GM19395 (cell line): Measurements from ENCODE around the gene MARCHF9.
"Not testable (repeated sequence)": the region's sequence is repeated elsewhere in the genome, so short reads cannot be mapped to it uniquely, and the experiment has no call there.

Source experiments
- ATAC-seq: cut with Tn5 transposase; IDR thresholded peaks from one replicate; pipeline ENCODE4 v1.9.1; 2021; ENCODE audit warnings: mild to moderate bottlenecking, moderate library complexity; ENCODE audit not compliant: unreplicated experiment

Gene MARCHF9

DNA sequence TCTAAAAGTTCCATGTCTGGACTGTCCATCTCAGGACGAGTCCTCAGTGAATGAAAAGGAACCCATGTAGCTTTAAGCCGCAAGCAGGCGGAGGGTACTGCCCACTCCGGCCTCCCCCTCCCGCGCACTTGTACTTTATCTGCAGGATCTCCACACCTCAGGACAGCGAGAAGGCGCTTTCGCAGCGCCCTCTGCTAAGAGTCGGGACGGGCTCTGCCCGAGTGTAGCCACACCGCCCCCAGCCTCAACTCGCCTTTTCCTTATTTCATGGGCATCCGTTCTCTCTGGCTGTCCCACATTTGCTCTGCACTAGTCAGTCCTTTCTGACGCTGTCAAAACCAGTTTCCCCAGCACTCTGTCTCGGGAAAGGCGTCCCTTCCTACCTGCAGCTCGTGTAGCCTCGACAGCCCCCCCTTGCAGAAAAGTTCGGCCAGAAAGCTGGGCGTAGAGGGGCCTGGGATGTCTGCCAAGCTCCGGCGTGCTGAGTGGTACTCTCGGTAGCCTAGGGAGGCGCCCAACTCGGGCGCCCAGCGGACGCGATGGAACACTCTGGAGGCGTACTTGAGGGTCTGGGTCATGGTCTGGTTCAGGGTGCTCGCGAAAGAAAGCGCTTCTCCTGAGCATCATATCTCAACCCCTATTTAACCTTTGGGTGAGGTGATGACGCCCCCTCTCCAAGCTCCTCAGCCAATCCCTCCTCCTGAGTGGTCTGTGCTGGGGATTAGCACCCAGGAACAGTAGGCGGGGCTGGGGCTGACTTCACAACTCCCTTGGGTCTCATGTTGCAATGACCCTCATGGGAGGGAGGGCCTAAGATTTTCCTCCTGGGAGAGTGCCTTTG is 11.8 kb downstream of the MARCHF9 start, which contains the start of gene CYP27B1:
Gene CYP27B1 (minus strand): TSS at position 615 of the 841 bp plus-strand sequence. CDS start 37 bp downstream, at position 578.
- ATAC-seq: no peak

DNA sequence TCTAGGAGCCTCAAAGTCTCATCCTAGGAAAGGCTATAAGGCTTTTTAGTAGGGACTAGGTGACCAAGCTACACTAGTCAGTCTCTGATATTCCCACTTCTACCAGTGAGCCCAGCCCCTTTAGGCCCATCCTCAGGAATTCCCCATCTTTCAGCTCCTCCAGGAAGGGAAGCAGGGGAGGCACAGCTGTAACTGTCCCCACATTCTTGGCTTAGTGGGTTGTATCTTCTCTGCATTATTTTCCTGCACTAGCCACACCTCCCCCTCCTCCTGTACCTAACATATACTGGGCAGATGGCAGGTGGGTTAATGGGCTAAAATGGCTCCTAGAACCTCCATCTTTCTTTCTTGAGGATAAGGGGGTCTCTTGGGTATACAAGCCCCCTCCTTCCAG is 12.4 kb downstream of the MARCHF9 start:
- ATAC-seq: no peak

DNA sequence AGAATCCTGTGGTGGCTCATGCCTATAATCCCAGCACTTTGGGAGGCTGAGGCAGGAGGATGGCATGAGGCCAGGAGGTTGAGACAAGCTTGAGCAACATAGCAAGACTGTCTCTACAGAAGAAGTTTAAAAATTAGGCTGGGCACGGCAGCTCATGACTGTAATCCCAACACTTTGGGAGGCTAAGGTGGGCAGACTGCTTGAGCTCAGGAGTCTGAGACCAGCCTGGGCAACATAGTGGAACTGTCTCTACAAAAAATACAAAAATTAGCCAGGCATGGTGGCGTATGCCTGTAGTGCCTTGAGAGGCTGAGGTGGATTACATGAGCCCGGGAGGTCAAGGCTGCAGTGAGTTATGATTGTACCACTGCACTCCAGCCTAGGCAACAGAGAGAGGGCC is 13.0 kb downstream of the MARCHF9 start:
- no peak for ATAC-seq

DNA sequence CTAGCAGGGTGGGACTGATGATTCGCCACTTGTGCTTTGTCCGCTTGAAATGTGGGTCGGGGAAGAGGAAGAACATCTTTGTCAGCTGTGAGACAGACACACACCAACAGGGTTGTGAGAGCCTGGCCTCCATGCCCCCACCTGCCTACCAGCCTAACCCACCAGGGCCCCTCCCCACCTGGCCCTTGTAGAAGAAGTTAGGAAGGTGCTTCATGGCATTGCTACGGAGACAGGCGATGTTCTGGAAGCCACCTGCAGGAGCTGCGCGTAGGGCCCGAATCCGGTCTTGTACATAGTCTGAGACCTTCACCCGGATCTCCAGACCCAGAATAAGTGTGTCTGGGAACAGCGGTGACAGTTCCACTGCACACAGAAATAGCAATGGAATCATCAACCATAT is 14.7 kb downstream of the MARCHF9 start:
- ATAC-seq: no peak

DNA sequence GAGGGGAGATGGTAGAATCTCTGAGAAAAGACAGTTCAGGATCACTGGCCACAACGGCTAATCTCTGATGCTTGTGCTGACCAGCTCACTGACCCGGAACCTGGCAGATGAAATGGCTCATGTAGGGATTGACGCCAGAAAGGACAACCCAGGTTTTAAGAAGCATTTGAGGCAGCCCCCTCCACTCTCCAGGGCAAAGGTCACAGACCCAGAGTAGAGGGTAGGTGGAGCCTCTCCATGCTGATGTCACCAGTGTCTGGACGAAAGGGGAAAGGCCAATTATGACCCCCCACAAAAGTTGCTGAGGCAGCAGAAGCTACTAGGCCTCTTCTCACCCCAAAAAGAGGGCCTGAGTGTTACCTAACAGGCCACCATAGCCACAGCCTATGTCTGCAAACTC is 15.8 kb downstream of the MARCHF9 start:
- no peak for ATAC-seq

DNA sequence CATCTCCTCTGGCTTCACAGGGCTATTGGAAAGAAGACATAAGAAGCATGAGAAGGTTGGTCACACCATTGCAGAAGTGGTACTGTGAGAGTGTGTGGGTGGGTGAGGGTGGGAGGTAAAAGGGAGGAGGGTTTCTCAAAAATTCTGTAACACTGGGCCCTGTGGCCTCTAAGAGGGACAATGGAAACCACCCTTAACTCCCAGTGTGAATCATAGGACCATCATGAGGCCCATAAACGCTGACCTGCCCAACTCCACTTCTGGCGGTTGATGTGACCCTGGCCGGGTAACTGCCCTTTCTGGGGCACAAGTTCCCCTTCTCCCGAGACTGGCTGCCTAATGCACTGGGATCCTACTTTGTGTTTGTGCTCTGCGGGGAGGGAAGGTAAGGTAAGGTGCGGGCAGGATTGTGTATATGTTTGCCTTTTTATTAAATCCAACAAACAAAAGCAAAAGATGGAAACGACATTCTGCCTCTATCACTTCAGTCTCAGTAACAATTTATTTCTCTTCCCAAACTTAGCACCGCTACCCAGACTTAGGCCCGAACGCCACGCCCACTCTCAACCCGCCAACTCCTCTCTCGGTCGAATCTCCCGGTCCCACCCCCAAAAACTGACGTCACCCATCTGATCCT is 16.5 kb downstream of the MARCHF9 start:
- peak; percentile 89 for ATAC-seq

DNA sequence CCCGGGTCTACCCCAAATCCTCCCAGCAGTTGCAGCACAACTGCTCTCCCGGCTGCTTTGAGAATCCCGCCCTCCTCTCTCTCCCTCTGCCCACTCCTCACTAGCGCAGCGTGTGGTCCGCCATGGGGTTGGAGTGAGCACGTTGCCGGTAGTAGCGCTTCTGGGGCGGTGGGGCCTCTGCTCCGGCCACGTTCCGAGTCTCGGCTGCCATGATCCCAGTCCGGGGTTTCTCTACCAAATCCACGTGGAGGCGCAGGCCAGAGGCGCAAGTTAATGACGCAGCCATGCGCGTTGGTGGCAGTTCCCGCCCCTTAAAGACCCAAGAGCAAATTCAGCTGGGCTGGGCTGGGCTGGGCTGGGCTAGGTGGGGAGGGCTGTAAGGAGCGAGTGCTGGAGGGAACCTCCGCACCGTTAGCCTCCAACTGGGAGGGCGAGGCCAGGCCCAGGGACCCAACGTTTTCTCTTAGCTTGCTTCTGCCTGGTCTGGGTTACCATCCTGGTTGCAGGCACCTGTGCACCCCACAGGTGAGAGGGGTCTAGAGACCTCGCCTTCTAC is 17.0 kb downstream of the MARCHF9 start, which contains the start of gene METTL1:
Gene METTL1 (minus strand): TSS at position 233 of the 556 bp plus-strand sequence. CDS start 22 bp downstream, at position 211.
- ATAC-seq: peak; percentile 88

DNA sequence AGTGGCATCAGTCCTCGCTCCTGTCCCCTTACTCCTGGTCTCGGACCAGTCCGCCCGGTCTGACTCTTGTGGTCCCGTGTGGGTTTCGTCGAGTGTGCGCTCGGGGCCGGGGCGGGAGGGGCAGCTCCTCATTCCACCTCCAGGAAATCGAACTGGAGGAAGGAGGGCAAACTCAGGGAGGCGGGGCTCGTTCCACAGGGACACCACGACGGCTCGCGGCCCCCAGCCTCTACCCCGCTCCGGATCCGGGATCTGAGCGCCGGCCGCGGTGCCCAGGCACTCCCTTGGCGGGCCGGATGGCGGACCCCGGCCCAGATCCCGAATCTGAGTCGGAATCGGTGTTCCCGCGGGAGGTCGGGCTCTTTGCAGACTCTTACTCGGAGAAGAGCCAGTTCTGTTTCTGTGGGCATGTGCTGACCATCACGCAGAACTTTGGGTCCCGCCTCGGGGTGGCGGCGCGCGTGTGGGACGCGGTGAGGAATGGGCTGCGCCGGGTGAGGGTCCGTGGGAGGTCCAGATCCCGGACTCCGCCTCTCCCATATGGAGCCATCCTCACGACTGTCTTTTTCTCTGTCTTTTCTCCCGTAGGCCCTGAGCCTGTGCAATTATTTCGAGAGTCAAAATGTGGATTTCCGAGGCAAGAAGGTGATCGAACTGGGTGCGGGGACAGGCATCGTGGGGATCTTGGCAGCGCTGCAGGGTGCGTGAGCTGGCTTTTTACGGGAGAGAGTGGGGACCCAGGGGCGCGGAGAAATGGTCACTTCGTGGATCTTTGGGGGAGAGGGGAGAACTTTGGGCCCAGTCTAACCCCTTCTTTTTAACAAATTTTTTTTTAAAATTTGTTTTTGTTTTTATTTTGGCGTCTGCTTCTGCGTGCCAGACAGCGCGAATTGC is 17.8 kb downstream of the MARCHF9 start, which contains the start of gene EEF1AKMT3:
Gene EEF1AKMT3 (plus strand): TSS at position 186 of the 894 bp plus-strand sequence. CDS start 111 bp downstream, at position 297.
- ATAC-seq: peak; percentile 42

DNA sequence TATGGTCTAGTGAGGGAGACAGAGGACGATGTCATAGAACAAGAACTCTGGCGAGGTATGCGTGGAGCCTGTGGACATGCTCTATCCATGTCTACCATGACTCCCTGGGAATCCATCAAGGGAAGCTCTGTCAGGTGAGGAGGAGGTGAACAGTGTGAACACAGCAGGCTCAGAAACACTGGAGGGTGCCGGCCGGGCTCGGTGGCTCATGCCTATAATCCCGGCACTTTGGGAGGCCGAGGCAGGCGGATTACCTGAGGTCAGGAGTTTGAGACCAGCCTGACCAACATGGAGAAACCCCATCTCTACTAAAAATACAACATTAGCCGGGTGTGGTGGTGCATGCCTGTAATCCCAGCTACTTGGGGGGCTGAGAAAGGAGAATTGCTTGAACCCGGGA is 19.7 kb downstream of the MARCHF9 start:
- ATAC-seq: not testable (repeated sequence)

DNA sequence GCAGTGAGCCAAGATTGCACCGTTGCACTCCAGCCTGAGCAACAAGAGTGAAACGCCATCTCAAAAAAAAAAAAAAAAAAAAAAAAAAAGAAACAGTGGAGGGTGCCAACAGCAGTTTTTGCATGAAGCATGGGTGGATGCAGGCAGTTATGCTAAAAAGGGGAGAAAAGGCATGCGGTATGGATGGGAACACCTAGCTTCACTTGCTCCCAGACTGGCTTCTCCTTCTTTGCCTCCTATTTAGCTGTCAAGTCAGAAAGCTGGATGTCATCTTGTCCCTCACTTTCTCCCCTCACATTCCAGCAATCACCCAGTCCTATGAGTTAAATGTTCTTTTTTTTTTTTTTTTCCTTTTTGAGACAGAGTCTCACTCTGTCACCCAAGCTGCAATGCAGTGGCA is 20.1 kb downstream of the MARCHF9 start:
- ATAC-seq: no peak

DNA sequence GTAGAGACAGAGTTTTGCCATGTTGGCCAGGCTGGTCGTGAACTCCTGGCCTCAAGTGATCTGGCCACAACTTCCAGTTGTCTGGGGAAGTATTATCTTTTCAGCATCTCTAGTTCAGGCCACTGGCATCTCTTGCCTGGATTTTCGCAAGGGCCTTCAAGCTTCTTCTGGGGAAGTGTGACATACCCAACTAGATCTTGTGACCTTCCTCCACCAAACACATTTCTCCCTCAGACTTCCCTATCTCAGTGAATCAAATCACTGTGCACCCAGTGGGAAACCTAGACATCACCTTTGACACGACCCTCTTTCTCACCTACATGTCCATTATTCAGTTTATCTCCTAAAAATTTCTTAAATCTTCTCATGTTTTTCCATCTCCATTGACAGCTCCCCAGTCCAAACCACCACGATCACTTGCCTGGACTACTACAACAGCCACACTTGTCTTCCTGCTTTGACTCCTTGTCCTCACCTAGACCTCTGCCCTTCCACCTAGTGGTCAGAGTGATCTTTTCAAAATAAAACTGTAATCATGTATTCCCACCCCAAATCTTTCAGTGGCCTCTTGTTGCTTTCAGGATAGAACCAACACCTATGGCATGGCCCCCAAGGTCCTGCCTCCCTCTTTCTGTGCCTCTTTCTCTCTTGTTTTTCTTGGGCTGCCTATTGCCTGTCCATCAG is 20.8 kb downstream of the MARCHF9 start:
- ATAC-seq: no peak

DNA sequence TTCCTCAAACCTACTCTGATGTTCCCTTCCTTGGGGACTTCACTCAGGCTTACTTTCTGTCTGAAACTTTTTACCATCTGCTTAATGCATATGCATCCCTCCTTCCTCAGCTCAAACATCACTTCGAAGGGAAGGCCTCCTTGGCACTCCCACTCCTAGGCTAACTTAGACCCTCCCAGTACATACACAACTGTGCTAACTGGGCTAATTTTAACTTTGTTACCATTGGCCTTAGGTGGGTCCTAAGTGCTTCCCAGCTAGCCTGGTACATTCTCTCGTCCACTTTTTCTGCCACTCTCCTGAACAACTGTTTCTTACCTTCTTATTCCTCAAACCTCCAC is 21.3 kb downstream of the MARCHF9 start:
- no peak for ATAC-seq

DNA sequence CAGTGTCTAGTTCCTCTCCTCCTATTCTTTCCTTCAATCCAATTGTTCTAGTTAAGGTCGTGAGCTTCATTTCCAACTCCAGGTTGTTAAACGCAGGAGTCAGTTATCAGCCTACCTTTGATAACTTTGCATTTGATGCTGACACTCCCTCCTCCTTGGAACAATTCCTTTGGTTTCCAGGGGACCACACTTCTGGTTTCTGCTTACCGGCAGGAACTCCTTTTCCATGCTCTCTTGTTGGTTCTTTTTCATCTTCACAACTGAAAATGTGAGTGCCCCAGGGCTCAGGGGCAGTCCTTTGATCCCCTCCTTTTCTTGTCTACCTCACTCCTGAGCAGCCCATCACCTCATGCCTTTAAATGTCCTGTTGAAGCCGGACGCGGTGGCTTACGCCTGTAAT is 22.5 kb downstream of the MARCHF9 start:
- ATAC-seq: no peak

DNA sequence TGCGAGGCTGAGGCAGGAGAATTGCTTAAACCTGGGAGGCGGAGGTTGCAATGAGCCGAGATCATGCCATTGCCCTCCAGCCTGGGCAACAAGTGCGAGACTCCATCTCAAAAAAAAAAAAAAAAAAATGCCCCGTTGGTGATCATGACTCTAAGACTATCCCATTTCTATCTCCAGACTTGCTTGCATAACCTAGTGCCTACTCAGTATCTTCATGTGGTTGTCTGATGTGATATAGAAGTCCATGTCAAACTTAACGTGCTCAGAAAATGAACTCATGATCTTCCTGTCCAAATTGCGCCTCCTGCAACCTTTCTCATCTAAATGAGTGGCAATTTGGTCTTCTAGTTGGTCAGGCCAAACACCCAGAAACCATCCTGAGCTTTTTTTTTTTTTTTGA is 23.0 kb downstream of the MARCHF9 start:
- no peak for ATAC-seq

DNA sequence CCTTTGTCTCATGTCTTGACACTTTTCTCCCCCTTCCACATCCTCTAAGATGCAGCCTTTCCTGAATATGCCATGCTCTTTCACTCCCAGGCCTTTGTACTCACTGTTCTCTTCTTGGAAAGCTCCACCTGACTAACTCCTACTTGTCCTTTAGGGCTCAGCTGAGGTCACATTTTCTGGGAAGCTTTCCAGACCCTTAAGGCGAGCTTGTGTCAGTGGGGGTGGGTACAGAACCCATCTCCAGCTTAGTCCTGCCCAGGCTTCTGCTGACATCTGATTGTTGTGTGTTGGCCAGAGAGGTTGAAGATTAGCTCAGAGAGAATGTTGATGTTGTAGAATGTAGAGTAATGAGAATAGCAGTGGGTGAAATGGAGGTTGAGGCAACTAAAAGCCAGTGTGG is 24.8 kb downstream of the MARCHF9 start:
- ATAC-seq: no peak

DNA sequence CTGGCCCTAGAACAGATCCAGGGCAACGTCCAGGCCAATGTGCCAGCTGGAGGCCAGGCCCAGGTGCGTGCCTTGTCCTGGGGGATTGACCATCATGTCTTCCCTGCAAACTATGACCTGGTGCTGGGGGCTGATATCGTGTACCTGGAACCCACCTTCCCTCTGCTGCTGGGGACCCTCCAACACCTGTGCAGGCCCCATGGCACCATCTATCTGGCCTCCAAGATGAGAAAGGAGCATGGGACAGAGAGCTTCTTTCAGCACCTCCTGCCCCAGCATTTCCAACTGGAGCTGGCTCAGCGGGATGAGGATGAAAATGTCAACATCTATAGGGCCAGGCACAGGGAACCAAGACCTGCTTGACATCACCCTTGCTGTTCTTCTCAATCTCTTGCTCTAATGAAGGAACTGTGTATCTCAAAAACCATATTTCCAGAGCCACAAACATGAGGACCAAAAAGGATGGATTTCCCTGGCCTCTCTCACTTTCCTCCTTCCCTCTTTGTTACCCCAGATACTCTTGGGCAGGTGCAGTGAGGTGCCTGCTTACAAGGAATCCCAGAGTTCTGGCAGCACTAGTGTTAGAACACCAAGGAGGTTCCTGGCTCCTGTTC is 25.5 kb downstream of the MARCHF9 start:
- ATAC-seq: no peak

DNA sequence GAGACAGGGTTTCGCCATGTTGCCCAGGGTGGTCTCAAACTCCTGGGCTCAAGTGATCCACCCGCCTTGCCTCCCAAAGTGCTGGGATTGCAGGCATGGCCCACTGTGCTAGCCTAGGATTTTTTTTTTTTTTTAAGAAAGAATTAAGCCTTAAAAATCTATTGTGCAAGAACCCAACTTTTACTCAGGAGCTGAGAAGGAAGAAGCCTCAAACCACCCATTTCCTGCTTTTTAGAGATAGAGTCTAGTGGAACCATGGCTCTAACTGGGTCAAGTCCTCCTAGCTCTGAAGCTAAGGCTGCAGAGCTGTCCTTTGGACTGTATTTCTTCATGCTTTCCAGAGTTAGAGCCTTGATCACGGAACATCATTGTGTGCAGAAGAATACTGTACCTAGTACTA is 26.3 kb downstream of the MARCHF9 start:
- ATAC-seq: no peak

DNA sequence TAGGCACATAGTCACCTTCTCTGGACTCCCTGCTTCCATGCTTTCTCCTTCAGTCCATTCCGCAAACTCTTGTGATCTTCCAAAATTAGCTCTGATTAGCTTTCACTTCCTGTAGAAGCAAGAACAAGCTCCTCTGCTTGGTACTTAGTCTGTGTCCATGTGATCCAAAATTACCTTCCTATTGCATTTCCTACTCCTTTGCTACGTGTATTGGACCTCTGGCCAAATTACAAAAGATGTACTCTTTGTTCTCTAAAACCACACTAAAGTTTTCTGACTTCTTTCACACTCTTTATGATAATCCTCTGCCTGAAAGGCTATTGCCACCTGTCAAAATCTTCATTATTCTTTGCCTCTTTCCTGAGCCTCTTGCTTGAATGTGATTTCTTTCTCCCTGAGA is 26.9 kb downstream of the MARCHF9 start:
- ATAC-seq: no peak

DNA sequence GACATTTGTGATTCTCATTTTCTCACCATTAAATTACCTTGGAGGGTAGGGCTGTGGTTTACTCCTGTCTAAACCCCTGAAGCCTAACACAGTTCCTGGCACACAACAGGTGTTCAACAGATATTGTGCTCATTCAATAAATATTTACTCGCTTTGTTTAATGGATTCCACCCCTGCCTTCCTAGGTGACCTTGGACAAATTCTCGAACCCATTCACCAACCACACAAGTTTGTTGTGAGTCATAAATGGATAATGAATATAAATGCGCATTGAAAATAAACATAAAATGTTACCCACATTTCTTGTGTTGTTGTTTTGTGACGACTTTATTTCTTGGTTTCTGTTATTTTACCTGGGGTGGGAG is 27.3 kb downstream of the MARCHF9 start:
- peak; percentile 7 for ATAC-seq
